B cell (primary cell): ENCODE data around the gene GNG2. TPM values are rescaled to one million over a fixed set of nuclear protein-coding genes. Genes with fewer than 3 reads are reported as not detected.

Experiments
- ATAC-seq: fragments of 200-7000 bp; cut with Tn5 transposase; one replicate; pipeline ENCODE4 v1.10.0; 2021; ENCODE audit warnings: low read depth, mild to moderate bottlenecking, moderate number of reproducible peaks, moderate library complexity
- CTCF ChIA-PET: fragments of 350-600 bp; sonication (Branson Sonifier 250); formaldehyde crosslinking; loops from one replicate; lab custom pipeline; 2021; ENCODE audit warnings: antibody characterized with exemption, inconsistent platforms; lab: Charles Lee
- POLR2A ChIA-PET: fragments of 350-600 bp; sonication (Branson Sonifier 250); formaldehyde crosslinking; loops from one replicate; lab custom pipeline; 2021; ENCODE audit warnings: antibody characterized with exemption; lab: Charles Lee
- DNase-seq: peaks from one replicate; pipeline ENCODE4 v3.0.0; 2013
- H2AFZ ChIP-seq: 2 replicates; pipeline ENCODE4 v1.6.1; 2012; ENCODE audit warnings: mild to moderate bottlenecking, low read depth, low read length; ENCODE audit not compliant: insufficient read depth, poor library complexity, severe bottlenecking
- H3K27ac ChIP-seq, 2 donors: 1 replicate in 1 of 2; 2 replicates in 1 of 2; pipeline ENCODE4 v1.5.1; 2012 to 2013; ENCODE audit warnings: low read length in 2 of 2, mild to moderate bottlenecking in 2 of 2, moderate library complexity in 1 of 2
- H3K27me3 ChIP-seq, 4 experiments: fragments of 200-600 bp in 1 of 4; sonication (generic) in 1 of 4; replicated peaks in 1 of 4; 1 replicate in 2 of 4; 2 replicates in 2 of 4; pipeline versions ENCODE4 v1.6.1 to v1.7.0; 2013 to 2016; ENCODE audit warnings: low read length in 3 of 4, mild to moderate bottlenecking in 2 of 4, mixed read lengths in 1 of 4, moderate library complexity in 1 of 4; ENCODE audit not compliant: insufficient read depth in 4 of 4, control insufficient read depth in 3 of 4; ENCODE audit errors: control extremely low read depth in 1 of 4
- H3K36me3 ChIP-seq, 2 experiments: replicated peaks in 1 of 2; 1 replicate in 1 of 2; 2 replicates in 1 of 2; pipeline versions ENCODE4 v1.6.1 to v1.7.1; 2013; ENCODE audit warnings: low read length in 1 of 2; ENCODE audit not compliant: insufficient read depth in 2 of 2, control insufficient read depth in 1 of 2; ENCODE audit errors: control extremely low read depth in 1 of 2, extremely low read depth in 1 of 2
- H3K4me1 ChIP-seq, 2 donors: fragments of 200-600 bp in 1 of 2; sonication (generic) in 1 of 2; 1 replicate in 1 of 2; 2 replicates in 1 of 2; pipeline versions ENCODE4 v1.5.1 to v1.6.1; 2013 to 2017; ENCODE audit warnings: low read length in 2 of 2; ENCODE audit not compliant: control insufficient read depth in 2 of 2, insufficient read depth in 2 of 2
- H3K4me2 ChIP-seq: replicated peaks from 2 replicates; pipeline ENCODE3; 2012; ENCODE audit warnings: mild to moderate bottlenecking, low read depth, low read length; ENCODE audit not compliant: poor library complexity, severe bottlenecking
- H3K4me3 ChIP-seq, 5 experiments: fragments of 200-600 bp in 1 of 5; sonication (generic) in 1 of 5; 1 replicate in 3 of 5; 2 replicates in 2 of 5; pipeline versions ENCODE4 v1.5.1 to v1.7.0; 2011 to 2016; ENCODE audit warnings: low read length in 4 of 5, mild to moderate bottlenecking in 4 of 5, low read depth in 2 of 5, control low read depth in 1 of 5, moderate library complexity in 1 of 5; ENCODE audit not compliant: insufficient read depth in 1 of 5; ENCODE audit errors: control extremely low read depth in 1 of 5, extremely low read depth in 1 of 5
- H3K79me2 ChIP-seq: fragments of 200-600 bp; sonication (generic); one replicate; pipeline ENCODE4 v1.6.0; 2016; ENCODE audit warnings: low read length; ENCODE audit not compliant: control insufficient read depth, insufficient read depth
- H3K9ac ChIP-seq: fragments of 200-600 bp; sonication (generic); 2 replicates; pipeline ENCODE4 v1.6.1; 2017; ENCODE audit warnings: mild to moderate bottlenecking, low read length, moderate library complexity
- H3K9me3 ChIP-seq, 3 donors: one replicate each; pipeline versions ENCODE4 v1.6.1 to v1.7.1; 2013; ENCODE audit warnings: low read length in 2 of 3; ENCODE audit not compliant: control insufficient read depth in 2 of 3, insufficient read depth in 1 of 3; ENCODE audit errors: control extremely low read depth in 1 of 3
- H4K20me1 ChIP-seq: 2 replicates; pipeline ENCODE4 v1.6.0; 2012; ENCODE audit warnings: mild to moderate bottlenecking, low read length; ENCODE audit not compliant: insufficient read depth, control insufficient read depth, poor library complexity, severe bottlenecking
- H3K27ac Mint-ChIP-seq: one replicate; pipeline ENCODE4 v1.8.0; 2021; ENCODE audit warnings: mixed read lengths
- H3K27me3 Mint-ChIP-seq: one replicate; pipeline ENCODE4 v1.8.0; 2021; ENCODE audit warnings: mixed read lengths
- H3K4me1 Mint-ChIP-seq: one replicate; pipeline ENCODE4 v1.8.0; 2021; ENCODE audit warnings: mixed read lengths
- H3K4me3 Mint-ChIP-seq: one replicate; pipeline ENCODE4 v1.8.0; 2021; ENCODE audit warnings: mixed read lengths
- H3K9me3 Mint-ChIP-seq: one replicate; pipeline ENCODE4 v1.8.0; 2022; ENCODE audit warnings: mixed read lengths; ENCODE audit not compliant: insufficient read depth
- CTCF ChIP-seq: fragments of 200-600 bp; IDR thresholded peaks from one replicate; pipeline ENCODE4 v1.8.0; 2022; ENCODE audit warnings: antibody characterized with exemption, mild to moderate bottlenecking
- EZH2 ChIP-seq: IDR thresholded peaks from 2 replicates; pipeline ENCODE4 v1.6.1; 2012; ENCODE audit warnings: borderline replicate concordance, low read depth, mild to moderate bottlenecking, moderate library complexity, low read length; ENCODE audit not compliant: insufficient read depth, poor library complexity, severe bottlenecking
- WGBS: methylation state at CpG from one replicate; pipeline ENCODE4 v1.1.5; 2013; ENCODE audit warnings: missing lambda C conversion rate; ENCODE audit not compliant: insufficient coverage; 5-methylcytosine and 5-hydroxymethylcytosine counted together
- intact Hi-C: fragments of 100-400 bp; cut with micrococcal nuclease; formaldehyde crosslinking; loops from one replicate; pipeline ENCODE4 v1.10.0; 2022
- polyA plus RNA-seq: library from polyadenylated mRNA; depleted of rRNA; stranded (reverse); fragments of >200 nt; gene quantifications from 2 replicates; pipeline ENCODE4 v1.2.3, GENCODE V29; 2012
- total RNA-seq, 2 donors: library from RNA; stranded (reverse); fragments of 120-200 nt in 1 of 2; gene quantifications; 1 replicate in 1 of 2; 2 replicates in 1 of 2; pipeline versions ENCODE4 v1.2.3 to v1.2.4, GENCODE V29; 2013 to 2022

GNG2 gene
- total and polyA plus RNA-seq, 2 donors (not counting 1 experiment from before 2014, with no cell fraction given) = 21.9 to 57.6 TPM

GRCh38 chr14:51880835-51881580, 20.6 kb downstream of the GNG2 start:
- H2AFZ ChIP-seq = no peak overlapping the region
- ChIA-PET POLR2A (no interaction called here), CTCF (interaction anchor here (0.6 to 1.6 kb wide), 7 partner anchors 11 to 922 kb away, joined by 3 to 5 read pairs (median 3); no protein-coding TSS in a partner anchor)
- ATAC-seq (no peak), DNase-seq (peak; percentile 34)
- no peaks in the 10 kb centered on the region for H4K20me1 ChIP-seq
- TF ChIP-seq EZH2 (no peak), CTCF (no peak)
- 40% methylated on average over 2 of the region's 7 CpGs for WGBS
- no peak overlapping the region for H3K9ac ChIP-seq
- Mint-ChIP-seq H3K4me3 (no peak overlapping the region), H3K27me3 (no peaks in the 10 kb centered on the region), H3K27ac (peak overlapping the region; percentile 46), H3K4me1 (peaks cover 74% of the 10 kb centered on the region), H3K9me3 (peaks cover 7% of the 10 kb centered on the region)
- no peaks in the 10 kb centered on the region for H3K9me3 ChIP-seq
- intact Hi-C loops = loop anchor here (5.0 kb wide), 2 partner anchors 34 to 96 kb away; no protein-coding TSS in a partner anchor
- H3K27me3 ChIP-seq = no peaks in the 10 kb centered on the region
- peaks cover 87% of the 10 kb centered on the region for H3K79me2 ChIP-seq
- peak overlapping the region in 1 of 2 donors; percentile 12 for H3K27ac ChIP-seq
- peak overlapping the region; percentile 16 for H3K4me2 ChIP-seq
- H3K4me3 ChIP-seq = no peak overlapping the region
- peaks cover 40 to 54% of the 10 kb centered on the region in 2 donors for H3K4me1 ChIP-seq
- H3K36me3 ChIP-seq = peaks cover 0 to 5% of the 10 kb centered on the region in 2 experiments

GRCh38 chr14:51881636-51882035, 21.2 kb downstream of the GNG2 start:
- DNase-seq = no peak
- Histone ChIP-seq H3K79me2 (peaks cover 87% of the 10 kb centered on the region), H3K4me2 (no peak overlapping the region), H2AFZ (no peak overlapping the region), H3K36me3 (peaks cover 0 to 5% of the 10 kb centered on the region in 2 experiments), H3K9me3 (no peaks in the 10 kb centered on the region), H3K9ac (no peak overlapping the region), H3K27me3 (no peaks in the 10 kb centered on the region), H3K4me1 (peaks cover 40 to 54% of the 10 kb centered on the region in 2 donors), H3K27ac (no peak overlapping the region), H4K20me1 (no peaks in the 10 kb centered on the region), H3K4me3 (no peak overlapping the region)
- POLR2A ChIA-PET = no interaction called here
- no peak for TF ChIP-seq EZH2
- no peak for TF ChIP-seq CTCF
- intact Hi-C loops = loop anchor here (5.0 kb wide), 2 partner anchors 34 to 96 kb away; no protein-coding TSS in a partner anchor
- no peaks in the 10 kb centered on the region for H3K27me3 Mint-ChIP-seq
- peaks cover 76% of the 10 kb centered on the region for H3K4me1 Mint-ChIP-seq
- ATAC-seq = no peak
- CTCF ChIA-PET = interaction anchor here (1.2 to 1.6 kb wide), 4 partner anchors 11 to 98 kb away, joined by 3 to 5 read pairs (median 3); no protein-coding TSS in a partner anchor
- peaks cover 7% of the 10 kb centered on the region for H3K9me3 Mint-ChIP-seq
- H3K27ac Mint-ChIP-seq = no peak overlapping the region
- WGBS = no CpG with 5 or more reads among the region's 2 CpGs
- no peak overlapping the region for H3K4me3 Mint-ChIP-seq
